Astrocyte of the cerebellum (primary cell): ENCODE data around the gene ARL2.
"Not testable (repeated sequence)": the region's sequence is repeated elsewhere in the genome, so short reads cannot be mapped to it uniquely, and the experiment has no call there.

ENCODE experiments used
- DNase-seq: peaks from one replicate; pipeline ENCODE4 v3.0.0-alpha.2; 2011; ENCODE audit warnings: low read depth
- H3K4me3 ChIP-seq: 2 replicates; pipeline ENCODE4 v1.5.1; 2011; ENCODE audit warnings: mild to moderate bottlenecking, low read depth, low read length, moderate library complexity
- in situ Hi-C: cut with HindIII; loops from 2 replicates; pipeline ENCODE4 v1.10.0; 2017; ENCODE audit warnings: low sequenced_read_pairs
- TF ChIP-seq, protein P1 (sequence below): IDR thresholded peaks from 2 replicates; pipeline ENCODE4 v1.5.1; 2012; ENCODE audit warnings: low read length, low read depth, moderate library complexity, mild to moderate bottlenecking; ENCODE audit errors: missing control alignments

Gene ARL2

DNA sequence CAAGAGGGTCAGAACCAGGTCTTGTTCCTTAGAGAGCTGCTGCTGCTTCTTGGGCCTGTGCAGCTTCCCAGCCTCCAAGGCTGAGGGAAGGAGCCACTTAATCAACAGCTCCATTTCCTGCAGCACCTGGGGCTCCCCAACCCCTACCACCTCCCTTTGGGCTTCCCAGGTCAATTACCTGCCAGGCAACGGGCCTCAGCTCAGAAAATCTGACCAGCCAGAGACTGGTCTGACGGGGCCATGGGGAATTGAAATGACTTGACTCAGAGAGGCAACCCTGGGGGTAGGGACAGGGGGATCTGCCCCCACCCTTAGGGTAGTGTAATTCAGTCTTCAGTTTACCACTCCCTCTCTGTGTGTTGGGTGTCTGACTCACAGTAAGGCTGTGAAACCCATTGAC, 37.3 kb upstream of the ARL2 start:
- no peak for DNase-seq
- in situ Hi-C loops: no loop called here
- no peak overlapping the region for H3K4me3 ChIP-seq

GRCh38 chr11:64983339-64983738, 30.6 kb upstream of the ARL2 start:
- in situ Hi-C loops, H3K4me3 ChIP-seq, DNase-seq: not testable (repeated sequence)

More for the DNA sequence above, 37.3 kb upstream of the ARL2 start:
- TF ChIP-seq, protein P1, sequence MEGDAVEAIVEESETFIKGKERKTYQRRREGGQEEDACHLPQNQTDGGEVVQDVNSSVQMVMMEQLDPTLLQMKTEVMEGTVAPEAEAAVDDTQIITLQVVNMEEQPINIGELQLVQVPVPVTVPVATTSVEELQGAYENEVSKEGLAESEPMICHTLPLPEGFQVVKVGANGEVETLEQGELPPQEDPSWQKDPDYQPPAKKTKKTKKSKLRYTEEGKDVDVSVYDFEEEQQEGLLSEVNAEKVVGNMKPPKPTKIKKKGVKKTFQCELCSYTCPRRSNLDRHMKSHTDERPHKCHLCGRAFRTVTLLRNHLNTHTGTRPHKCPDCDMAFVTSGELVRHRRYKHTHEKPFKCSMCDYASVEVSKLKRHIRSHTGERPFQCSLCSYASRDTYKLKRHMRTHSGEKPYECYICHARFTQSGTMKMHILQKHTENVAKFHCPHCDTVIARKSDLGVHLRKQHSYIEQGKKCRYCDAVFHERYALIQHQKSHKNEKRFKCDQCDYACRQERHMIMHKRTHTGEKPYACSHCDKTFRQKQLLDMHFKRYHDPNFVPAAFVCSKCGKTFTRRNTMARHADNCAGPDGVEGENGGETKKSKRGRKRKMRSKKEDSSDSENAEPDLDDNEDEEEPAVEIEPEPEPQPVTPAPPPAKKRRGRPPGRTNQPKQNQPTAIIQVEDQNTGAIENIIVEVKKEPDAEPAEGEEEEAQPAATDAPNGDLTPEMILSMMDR: no peak

- no peak for DNase-seq
- no peak overlapping the region for H3K4me3 ChIP-seq
- in situ Hi-C loops: no loop called here
- TF ChIP-seq, protein P1: no peak
These were observed 25.7 kb upstream of the ARL2 start for GRCh38 chr11:64987998-64988854.

DNA sequence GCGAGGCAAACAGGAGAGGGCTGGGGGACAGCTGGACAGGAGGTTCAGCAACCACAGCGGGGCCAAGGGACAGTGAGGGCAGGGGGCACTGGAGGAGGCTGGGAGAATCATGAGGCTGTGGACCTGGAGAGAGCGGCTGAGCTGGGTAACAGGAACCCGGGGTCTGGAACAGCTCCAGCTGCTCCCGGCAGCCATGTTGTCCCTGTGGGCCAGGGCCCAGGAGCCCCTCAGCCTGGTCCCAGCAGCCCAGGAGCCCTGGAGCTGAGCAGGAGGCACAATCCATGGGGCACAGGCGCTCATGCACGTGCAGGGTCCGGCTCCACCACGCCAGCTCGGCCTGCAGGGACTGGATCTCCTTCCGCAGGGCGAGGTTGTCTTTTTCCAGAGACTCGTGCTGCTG, 24.5 kb upstream of the ARL2 start:
- H3K4me3 ChIP-seq: no peak overlapping the region
- in situ Hi-C loops: no loop called here
- TF ChIP-seq, protein P1: no peak
- DNase-seq: no peak

DNA sequence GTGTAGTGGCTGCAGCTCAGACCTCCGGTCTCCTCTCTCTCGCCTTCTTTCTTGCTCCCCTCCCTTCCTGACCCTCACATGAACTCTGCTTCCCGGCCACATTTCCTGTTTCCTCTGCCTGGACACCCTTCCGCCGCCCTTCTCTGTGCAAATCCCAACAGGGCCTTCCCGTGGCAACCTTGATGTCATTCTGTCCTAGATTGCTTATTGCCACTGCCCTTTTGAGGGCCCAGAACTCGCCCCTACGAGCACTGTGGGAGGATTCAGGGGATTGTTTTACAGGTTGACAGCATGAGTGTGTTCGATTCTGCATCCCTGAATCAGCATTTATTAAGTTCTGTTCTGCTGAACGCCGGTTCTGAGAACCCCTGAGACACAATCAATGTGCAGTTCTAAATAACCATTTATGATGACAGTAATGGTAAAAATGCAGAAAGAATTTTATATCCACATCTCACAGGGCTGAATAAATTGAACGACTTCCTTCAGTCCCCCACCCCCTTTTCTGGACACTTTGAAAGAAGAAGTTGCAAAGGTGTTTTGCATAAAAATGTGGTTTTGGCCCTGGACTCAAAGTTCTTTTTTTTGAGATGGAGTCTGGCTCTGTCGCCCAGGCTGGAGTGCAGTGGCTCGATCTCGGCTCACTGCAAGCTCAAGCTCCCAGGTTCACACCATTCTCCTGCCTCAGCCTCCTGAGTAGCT, 23.6 kb upstream of the ARL2 start:
- H3K4me3 ChIP-seq: no peak overlapping the region
- in situ Hi-C loops: no loop called here
- DNase-seq: no peak
- TF ChIP-seq, protein P1: no peak

- no peak for DNase-seq
- no peak overlapping the region for H3K4me3 ChIP-seq
- in situ Hi-C loops: no loop called here
- TF ChIP-seq, protein P1: no peak
These were observed 19.6 kb upstream of the ARL2 start for GRCh38 chr11:64994318-64994717.

DNA sequence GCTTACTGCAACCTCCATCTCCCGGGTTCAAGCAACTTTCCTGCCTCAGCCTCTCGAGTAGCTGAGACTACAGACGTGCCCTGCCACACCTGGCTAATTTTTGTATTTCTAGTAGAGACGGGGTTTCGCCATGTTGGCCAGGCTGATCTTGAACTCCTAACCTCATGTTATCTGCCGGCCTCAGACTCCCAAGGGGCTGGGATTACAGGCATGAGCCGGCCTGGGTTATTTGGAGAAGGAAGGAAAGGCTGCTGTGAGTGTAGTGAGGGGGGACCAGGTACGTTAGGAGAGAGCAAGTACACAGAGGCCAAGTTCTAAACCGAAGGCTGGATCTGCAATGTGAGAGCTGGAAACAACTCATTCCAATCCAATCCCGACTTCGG, 17.6 kb upstream of the ARL2 start:
- no peak overlapping the region for H3K4me3 ChIP-seq
- TF ChIP-seq, protein P1: no peak
- in situ Hi-C loops: no loop called here
- no peak for DNase-seq
